K562 (cell line): ENCODE data around the gene CD300LB. TPM values are rescaled to one million over a fixed set of nuclear protein-coding genes. Genes with fewer than 3 reads are reported as not detected.

Experiments
- ATF3 ChIP-seq, 2 experiments: fragments of 450-650 bp in 1 of 2; sonication (generic) in 1 of 2; formaldehyde crosslinking in 1 of 2; IDR thresholded peaks in 1 of 2; conservative IDR thresholded peaks in 1 of 2; 2 replicates each; pipeline versions ENCODE4 v1.6.1 to v1.8.1; 2016 to 2023; ENCODE audit warnings: mild to moderate bottlenecking in 2 of 2, moderate library complexity in 2 of 2, inconsistent platforms in 1 of 2, missing genetic modification reagents in 1 of 2
- BACH1 ChIP-seq: fragments of 200-800 bp; sonication (Bioruptor generic); IDR thresholded peaks from 2 replicates; pipeline ENCODE4 v1.6.1; 2016; ENCODE audit warnings: missing genetic modification characterization, missing compliant biosample characterization
- CREM ChIP-seq: IDR thresholded peaks from 2 replicates; pipeline ENCODE4 v1.6.1; 2014; ENCODE audit warnings: antibody characterized with exemption, low read depth
- ELF4 ChIP-seq: fragments of 450-650 bp; formaldehyde crosslinking; IDR thresholded peaks from 2 replicates; pipeline ENCODE4 v1.4.0; 2022; ENCODE audit warnings: missing genetic modification characterization
- MAFG ChIP-seq: fragments of 450-650 bp; conservative IDR thresholded peaks from 2 replicates; pipeline ENCODE4 v1.6.1; 2016; ENCODE audit warnings: missing genetic modification characterization, missing compliant biosample characterization
- STAG1 ChIP-seq: sonication (generic); formaldehyde crosslinking; IDR thresholded peaks from 2 replicates; pipeline ENCODE4 v1.5.0; 2020; ENCODE audit warnings: missing genetic modification reagents, borderline replicate concordance
- TOE1 ChIP-seq, 2 experiments: fragments of 450-650 bp in 1 of 2; sonication (generic) in 1 of 2; formaldehyde crosslinking in 1 of 2; IDR thresholded peaks; 2 replicates each; pipeline versions ENCODE4 v1.7.1 to v1.8.0; 2016 to 2022; ENCODE audit warnings: borderline replicate concordance in 2 of 2, mild to moderate bottlenecking in 2 of 2, antibody characterized with exemption in 1 of 2, inconsistent platforms in 1 of 2, low read depth in 1 of 2, missing genetic modification reagents in 1 of 2, moderate library complexity in 1 of 2
- TSC22D4 ChIP-seq: fragments of 450-650 bp; IDR thresholded peaks from 2 replicates; pipeline ENCODE4 v1.6.1; 2016; ENCODE audit warnings: missing genetic modification characterization, missing biosample characterization, control low read depth
- polyA plus RNA-seq, 8 experiments: library from polyadenylated mRNA; depleted of rRNA in 4 of 8; stranded (reverse) in 5 of 8; unstranded in 3 of 8; fragments of >200 nt; fragmentation: Nextera tagmentation in 2 of 8; fragmentation: Illumina TruSeq in 1 of 8; extraction: Ambion mirVana in 2 of 8; extraction: Trizol in 1 of 8; gene quantifications; 2 replicates each; pipeline versions ENCODE4 v1.2.1 to v1.2.3, GENCODE V29; 2011 to 2014; ENCODE audit warnings: inconsistent platforms in 1 of 8, missing spikeins in 1 of 8
- total RNA-seq, 7 experiments: library from RNA; depleted of rRNA in 6 of 7; stranded (reverse); fragments of >200 nt in 6 of 7; fragmentation: Illumina TruSeq in 2 of 7; extraction: Trizol in 2 of 7; gene quantifications; 2 replicates each; pipeline versions ENCODE4 v1.2.1 to v1.2.3, GENCODE V29; 2011 to 2021; ENCODE audit warnings: low replicate concordance in 1 of 7
- TF ChIP-seq, protein P1 (sequence below), 2 experiments: fragments of 200-800 bp in 1 of 2; sonication (Bioruptor generic) in 1 of 2; sonication (generic) in 1 of 2; formaldehyde crosslinking in 1 of 2; IDR thresholded peaks in 1 of 2; conservative IDR thresholded peaks in 1 of 2; 2 replicates each; pipeline versions ENCODE4 v1.5.0 to v1.6.1; 2016 to 2020; ENCODE audit warnings: missing compliant biosample characterization in 1 of 2, missing genetic modification characterization in 1 of 2, missing genetic modification reagents in 1 of 2

The CD300LB gene
- total and polyA plus RNA-seq, 9 of the 15 experiments (the other 6 are each of a cell fraction or from before 2014, with no cell fraction given) = not detected

DNA sequence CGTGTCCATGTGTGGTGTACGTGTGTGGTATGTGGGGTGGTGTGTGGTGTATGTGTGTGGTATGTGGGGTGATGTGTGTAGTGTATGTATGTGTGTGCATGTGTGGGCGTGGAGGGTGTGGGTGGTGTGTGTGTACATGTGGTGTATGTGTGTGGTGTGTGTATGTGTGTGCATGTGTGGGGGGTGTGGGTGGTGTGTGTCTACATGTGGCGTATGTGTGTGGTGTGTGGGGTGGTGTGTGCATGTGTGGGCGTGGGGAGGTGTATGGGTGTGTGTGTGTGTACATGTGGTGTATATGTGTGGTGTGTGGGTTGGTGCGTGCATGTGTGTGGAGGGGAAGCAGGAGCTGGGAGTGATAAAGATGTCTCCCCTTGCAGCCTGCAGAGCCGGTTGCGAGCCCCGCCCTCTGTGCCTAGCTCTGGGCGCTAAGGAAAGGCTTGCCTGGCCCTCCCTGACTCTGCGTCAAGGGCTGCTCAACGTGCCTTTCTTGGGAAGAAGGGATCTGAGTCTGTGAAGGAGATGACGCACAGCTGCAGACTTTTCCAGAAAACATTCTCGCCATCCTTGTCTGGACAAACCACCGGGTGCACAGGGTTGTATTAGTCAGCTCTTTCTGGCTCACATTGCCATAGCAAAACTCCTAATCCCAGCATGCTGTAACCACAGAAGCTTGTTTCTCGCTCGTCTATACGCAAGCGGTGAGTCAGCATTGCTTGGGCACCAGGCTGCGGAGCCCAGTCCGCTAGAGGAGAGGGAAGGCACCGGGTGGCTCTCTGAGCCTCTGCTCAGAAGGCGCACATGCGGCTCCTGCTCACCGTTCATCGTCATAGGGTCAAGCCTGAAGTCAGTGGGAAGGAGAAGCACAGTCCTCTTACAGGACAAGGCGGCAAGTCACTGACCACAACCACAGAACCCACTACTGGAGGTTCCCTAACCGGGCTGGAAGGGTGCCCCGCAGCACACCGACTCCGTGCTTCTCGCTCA lies 38.0 kb upstream of the CD300LB start (continued):
- TF ChIP-seq ATF3 (IDR thresholded peaks at IDR 0.05) = peak; percentile 38; the same call in 1 of the 2 replicates
- TF ChIP-seq ATF3 (CRISPR knock-in tag; conservative IDR thresholded peaks at IDR 0.05) = no peak
- peak; percentile 42; the same call in 1 of the 2 replicates for TF ChIP-seq MAFG
- TF ChIP-seq STAG1 (CRISPR knock-in tag) = 0 out of 2 replicates have a peak, but pooled peaks have one; percentile 29
- TF ChIP-seq ELF4 = 0 out of 2 replicates have a peak, but pooled peaks have one; percentile 49
- 0 out of 2 replicates have a peak, but pooled peaks have one; percentile 16 for TF ChIP-seq CREM
- TF ChIP-seq TSC22D4 (tag) = 0 out of 2 replicates have a peak, but pooled peaks have one; percentile 55
- no peak for TF ChIP-seq TOE1 (IDR thresholded peaks at IDR 0.05; ENCODE audit: borderline replicate concordance)
- no peak for TF ChIP-seq TOE1 (CRISPR knock-in tag; IDR thresholded peaks at IDR 0.05; ENCODE audit: borderline replicate concordance, low read depth)
- peak; percentile 93; the same call in 1 of the 2 replicates for TF ChIP-seq BACH1 (tag)
- TF ChIP-seq, protein P1, sequence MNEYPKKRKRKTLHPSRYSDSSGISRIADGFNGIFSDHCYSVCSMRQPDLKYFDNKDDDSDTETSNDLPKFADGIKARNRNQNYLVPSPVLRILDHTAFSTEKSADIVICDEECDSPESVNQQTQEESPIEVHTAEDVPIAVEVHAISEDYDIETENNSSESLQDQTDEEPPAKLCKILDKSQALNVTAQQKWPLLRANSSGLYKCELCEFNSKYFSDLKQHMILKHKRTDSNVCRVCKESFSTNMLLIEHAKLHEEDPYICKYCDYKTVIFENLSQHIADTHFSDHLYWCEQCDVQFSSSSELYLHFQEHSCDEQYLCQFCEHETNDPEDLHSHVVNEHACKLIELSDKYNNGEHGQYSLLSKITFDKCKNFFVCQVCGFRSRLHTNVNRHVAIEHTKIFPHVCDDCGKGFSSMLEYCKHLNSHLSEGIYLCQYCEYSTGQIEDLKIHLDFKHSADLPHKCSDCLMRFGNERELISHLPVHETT (CRISPR knock-in tag; conservative IDR thresholded peaks at IDR 0.05 in 1 of 2, IDR thresholded peaks at IDR 0.05 in 1 of 2) = 0 out of 4 replicates have a peak, but pooled peaks of 1 of the 2 experiments have one; percentile 44
- TF ChIP-seq, all 486 proteins: peak for 16
